ENCODE results near the gene LONP2.
"Not testable (repeated sequence)": the region's sequence is repeated elsewhere in the genome, so short reads cannot be mapped to it uniquely, and the experiment has no call there.

Gene LONP2

GRCh38 chr16:48367441-48368049, 123.4 kb downstream of the LONP2 start:
- H2AFZ ChIP-seq: no peak overlapping the region
- H3K4me2 ChIP-seq (ENCODE audit: low read length): no peak overlapping the region
- no peak overlapping the region for H3K9ac ChIP-seq
- H3K9me3 ChIP-seq (ENCODE audit: control insufficient read depth, low read length): no peaks in the 10 kb centered on the region
- no peak for TF ChIP-seq CTCF (IDR thresholded peaks at IDR 0.05)
- H3K27me3 ChIP-seq (ENCODE audit: control insufficient read depth, insufficient read depth, low read length): no peaks in the 10 kb centered on the region
- no peaks in the 10 kb centered on the region for H3K36me3 ChIP-seq (ENCODE audit: control insufficient read depth, insufficient read depth, low read length)
- peaks cover 15% of the 10 kb centered on the region for H3K4me1 ChIP-seq
- peaks cover 32% of the 10 kb centered on the region for H3K79me2 ChIP-seq
- H3K27ac ChIP-seq: no peak overlapping the region
- H3K4me3 ChIP-seq (ENCODE audit: low read depth, low read length): no peak overlapping the region

GRCh38 chr16:48369765-48370164, 125.7 kb downstream of the LONP2 start:
- H3K27me3 ChIP-seq (ENCODE audit: control insufficient read depth, insufficient read depth, low read length): no peaks in the 10 kb centered on the region
- H3K27ac ChIP-seq: no peak overlapping the region
- no peak overlapping the region for H3K4me3 ChIP-seq (ENCODE audit: low read depth, low read length)
- H3K36me3 ChIP-seq (ENCODE audit: control insufficient read depth, insufficient read depth, low read length): no peaks in the 10 kb centered on the region
- no peak overlapping the region for H2AFZ ChIP-seq
- peaks cover 44% of the 10 kb centered on the region for H3K79me2 ChIP-seq
- no peak overlapping the region for H3K4me2 ChIP-seq (ENCODE audit: low read length)
- H3K4me1 ChIP-seq: peaks cover 25% of the 10 kb centered on the region
- H3K9me3 ChIP-seq (ENCODE audit: control insufficient read depth, low read length): no peaks in the 10 kb centered on the region
- no peak overlapping the region for H3K9ac ChIP-seq
- TF ChIP-seq CTCF (IDR thresholded peaks at IDR 0.05): no peak

- Histone ChIP-seq H3K9ac (no peak overlapping the region), H3K79me2 (peaks cover 48% of the 10 kb centered on the region), H3K27ac (no peak overlapping the region), H3K4me3 (ENCODE audit: low read depth, low read length) (no peak overlapping the region), H2AFZ (no peak overlapping the region), H3K4me1 (peaks cover 22% of the 10 kb centered on the region), H3K9me3 (ENCODE audit: control insufficient read depth, low read length) (no peaks in the 10 kb centered on the region), H3K36me3 (ENCODE audit: control insufficient read depth, insufficient read depth, low read length) (no peaks in the 10 kb centered on the region), H3K27me3 (ENCODE audit: control insufficient read depth, insufficient read depth, low read length) (no peaks in the 10 kb centered on the region), H3K4me2 (ENCODE audit: low read length) (no peak overlapping the region)
- no peak for TF ChIP-seq CTCF (IDR thresholded peaks at IDR 0.05)
Observed at GRCh38 chr16:48370229-48370628, 126.1 kb downstream of the LONP2 start.

GRCh38 chr16:48370668-48371392, 126.7 kb downstream of the LONP2 start:
- H3K9me3 ChIP-seq (ENCODE audit: control insufficient read depth, low read length); H3K36me3 ChIP-seq (ENCODE audit: control insufficient read depth, insufficient read depth, low read length); H3K4me3 ChIP-seq (ENCODE audit: low read depth, low read length); H3K9ac ChIP-seq; H3K27me3 ChIP-seq (ENCODE audit: control insufficient read depth, insufficient read depth, low read length); H3K4me2 ChIP-seq (ENCODE audit: low read length); H3K27ac ChIP-seq; H2AFZ ChIP-seq: not testable (repeated sequence)
- peaks cover 19% of the 10 kb centered on the region for H3K4me1 ChIP-seq
- H3K79me2 ChIP-seq: peaks cover 54% of the 10 kb centered on the region

- Histone ChIP-seq H3K4me3 (ENCODE audit: low read depth, low read length) (no peak overlapping the region), H3K36me3 (ENCODE audit: control insufficient read depth, insufficient read depth, low read length) (no peaks in the 10 kb centered on the region), H2AFZ (no peak overlapping the region), H3K27ac (no peak overlapping the region), H3K4me1 (peaks cover 17% of the 10 kb centered on the region), H3K9me3 (ENCODE audit: control insufficient read depth, low read length) (no peaks in the 10 kb centered on the region), H3K27me3 (ENCODE audit: control insufficient read depth, insufficient read depth, low read length) (no peaks in the 10 kb centered on the region), H3K79me2 (peaks cover 53% of the 10 kb centered on the region), H3K4me2 (ENCODE audit: low read length) (no peak overlapping the region), H3K9ac (no peak overlapping the region)
- no peak for TF ChIP-seq CTCF (IDR thresholded peaks at IDR 0.05)
Observed at GRCh38 chr16:48371393-48371780, 127.3 kb downstream of the LONP2 start.
